Neuronal stem cell (in vitro differentiated cells): ENCODE measurements around the gene TBXA2R.

Source experiments
- DNase-seq: peaks from one replicate; pipeline ENCODE4 v3.0.0-alpha.2; 2013; ENCODE audit warnings: low spot score
- H2AFZ ChIP-seq: one replicate; pipeline ENCODE4 v1.6.1; 2013; ENCODE audit warnings: mild to moderate bottlenecking, low read length, inconsistent platforms
- H2AK5ac ChIP-seq: 2 replicates; pipeline ENCODE4 v1.6.1; 2013; ENCODE audit warnings: low read depth, mild to moderate bottlenecking, inconsistent platforms, low read length, moderate library complexity, mixed read lengths
- H2BK120ac ChIP-seq: 2 replicates; pipeline ENCODE4 v1.6.1; 2013; ENCODE audit warnings: low read depth, mild to moderate bottlenecking, inconsistent platforms, low read length, moderate library complexity, mixed read lengths
- H2BK12ac ChIP-seq: one replicate; pipeline ENCODE4 v1.6.1; 2013; ENCODE audit warnings: low read length, inconsistent platforms
- H2BK15ac ChIP-seq: 2 replicates; pipeline ENCODE4 v1.6.1; 2013; ENCODE audit warnings: mild to moderate bottlenecking, low read length, inconsistent platforms, mixed read lengths
- H2BK5ac ChIP-seq: one replicate; pipeline ENCODE4 v1.6.1; 2013; ENCODE audit warnings: inconsistent platforms, mild to moderate bottlenecking, low read length, moderate library complexity
- H3K14ac ChIP-seq: one replicate; pipeline ENCODE4 v1.6.1; 2013; ENCODE audit warnings: low read length, inconsistent platforms
- H3K18ac ChIP-seq: 2 replicates; pipeline ENCODE4 v1.6.1; 2013; ENCODE audit warnings: low read length, inconsistent platforms
- H3K23ac ChIP-seq: 2 replicates; pipeline ENCODE4 v1.6.1; 2013; ENCODE audit warnings: low read depth, mild to moderate bottlenecking, mixed read lengths, low read length, inconsistent platforms; ENCODE audit not compliant: poor library complexity
- H3K27ac ChIP-seq: replicated peaks from 3 replicates; pipeline ENCODE4 v1.5.1; 2013; ENCODE audit warnings: low read length, inconsistent platforms
- H3K27me3 ChIP-seq, 3 experiments: 2 replicates each; pipeline ENCODE4 v1.6.1; 2013; ENCODE audit warnings: low read length in 3 of 3, mild to moderate bottlenecking in 2 of 3, inconsistent platforms in 1 of 3, low read depth in 1 of 3, mixed read lengths in 1 of 3, moderate library complexity in 1 of 3; ENCODE audit not compliant: control insufficient read depth in 3 of 3, insufficient read depth in 3 of 3
- H3K36me3 ChIP-seq, 2 donors: replicated peaks in 1 of 2; 2 replicates each; pipeline ENCODE4 v1.6.1; 2013; ENCODE audit warnings: low read length in 2 of 2; ENCODE audit not compliant: control insufficient read depth in 2 of 2, insufficient read depth in 2 of 2
- H3K4ac ChIP-seq: 2 replicates; pipeline ENCODE4 v1.6.1; 2013; ENCODE audit warnings: inconsistent platforms, mild to moderate bottlenecking, low read length, moderate library complexity
- H3K4me1 ChIP-seq, 2 donors: 1 replicate in 1 of 2; 2 replicates in 1 of 2; pipeline ENCODE4 v1.6.1; 2013; ENCODE audit warnings: low read length in 2 of 2, low read depth in 1 of 2; ENCODE audit not compliant: control insufficient read depth in 2 of 2, insufficient read depth in 1 of 2
- H3K4me2 ChIP-seq: one replicate; pipeline ENCODE4 v1.6.1; 2013; ENCODE audit warnings: mild to moderate bottlenecking, low read length, inconsistent platforms; ENCODE audit not compliant: insufficient read depth, poor library complexity, severe bottlenecking
- H3K4me3 ChIP-seq, 2 donors: 2 replicates each; pipeline ENCODE4 v1.5.1; 2013; ENCODE audit warnings: low read length in 2 of 2, mild to moderate bottlenecking in 2 of 2, inconsistent platforms in 1 of 2, moderate library complexity in 1 of 2
- H3K79me1 ChIP-seq: one replicate; pipeline ENCODE4 v1.6.1; 2013; ENCODE audit warnings: low read depth, mild to moderate bottlenecking, inconsistent platforms, low read length, moderate library complexity
- H3K9ac ChIP-seq: one replicate; pipeline ENCODE4 v1.6.1; 2013; ENCODE audit warnings: mild to moderate bottlenecking, low read depth, low read length, inconsistent platforms; ENCODE audit not compliant: poor library complexity
- H3K9me3 ChIP-seq, 2 donors: replicated peaks in 1 of 2; 2 replicates each; pipeline versions ENCODE3 to v1.6.1; 2013; ENCODE audit warnings: low read length in 2 of 2, mild to moderate bottlenecking in 2 of 2, inconsistent platforms in 1 of 2, low read depth in 1 of 2, mixed read lengths in 1 of 2, moderate library complexity in 1 of 2; ENCODE audit not compliant: control insufficient read depth in 2 of 2, insufficient read depth in 1 of 2
- H4K8ac ChIP-seq: one replicate; pipeline ENCODE4 v1.6.1; 2013; ENCODE audit warnings: low read depth, mild to moderate bottlenecking, inconsistent platforms, low read length, moderate library complexity
- H4K91ac ChIP-seq: one replicate; pipeline ENCODE4 v1.6.1; 2013; ENCODE audit warnings: low read length, low read depth, mild to moderate bottlenecking, inconsistent platforms; ENCODE audit not compliant: poor library complexity
- WGBS, 2 donors: extraction: QIAGEN DNeasy Blood & Tissue Kit; methylation state at CpG; one replicate each; pipeline ENCODE4 v1.1.7; 2013; ENCODE audit warnings: missing lambda C conversion rate in 2 of 2, mixed read lengths in 1 of 2; ENCODE audit not compliant: insufficient read length in 2 of 2, insufficient replicate concordance in 1 of 2; ENCODE audit errors: extremely low coverage in 2 of 2; 5-methylcytosine and 5-hydroxymethylcytosine counted together

The TBXA2R gene

DNA sequence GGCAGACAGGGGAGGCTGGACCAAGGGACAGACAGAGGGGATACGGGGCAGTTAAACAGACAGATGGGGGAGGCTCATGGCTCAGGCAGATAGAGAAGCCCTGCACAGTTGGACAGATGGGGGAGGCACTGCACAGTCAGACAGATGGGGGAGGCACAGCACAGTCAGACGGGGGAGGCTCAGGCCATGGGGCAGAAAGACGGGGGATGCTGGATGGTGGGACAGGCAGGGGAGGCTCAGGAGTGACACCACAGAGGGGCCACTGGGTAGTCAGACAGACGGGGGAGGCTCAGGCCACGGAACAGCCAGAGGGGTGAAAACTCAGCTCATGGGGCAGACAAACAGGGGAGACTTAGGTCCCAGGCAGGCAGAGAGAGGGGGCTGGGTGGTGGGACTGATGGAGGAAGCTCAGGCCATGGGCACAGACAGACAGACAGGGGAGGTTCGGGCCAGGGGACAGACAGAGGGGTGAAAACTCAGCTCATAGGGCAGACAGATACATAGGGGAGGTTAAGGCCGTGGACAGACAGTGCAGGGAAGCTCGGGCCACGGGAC, 50.2 kb downstream of the TBXA2R start:
- peak overlapping the region; percentile 37 for H3K4ac ChIP-seq
- H3K9me3 ChIP-seq = no peaks in the 10 kb centered on the region
- peak overlapping the region; percentile 75 for H2BK5ac ChIP-seq
- H2AFZ ChIP-seq = peak overlapping the region; percentile 99
- no peaks in the 10 kb centered on the region for H3K27me3 ChIP-seq
- peak overlapping the region; percentile 4 for H3K18ac ChIP-seq
- H3K23ac ChIP-seq = peak overlapping the region; percentile 99
- H3K4me3 ChIP-seq = peak overlapping the region; percentile 99
- H3K14ac ChIP-seq = peak overlapping the region; percentile 4
- H2BK120ac ChIP-seq = no peak overlapping the region
- H3K4me2 ChIP-seq = peak overlapping the region; percentile 94
- peak overlapping the region; percentile 86 for H2AK5ac ChIP-seq
- H3K27ac ChIP-seq = no peak overlapping the region
- H4K91ac ChIP-seq = no peak overlapping the region
- H2BK12ac ChIP-seq = no peak overlapping the region
- no peaks in the 10 kb centered on the region for H3K36me3 ChIP-seq
- H4K8ac ChIP-seq = no peak overlapping the region
- no CpG with 5 or more reads among the region's 9 CpGs for WGBS, 2 donors
- no peak for DNase-seq
- H3K4me1 ChIP-seq = peaks cover 6 to 10% of the 10 kb centered on the region in 2 donors
- peak overlapping the region; percentile 49 for H2BK15ac ChIP-seq
- peaks cover 14% of the 10 kb centered on the region for H3K79me1 ChIP-seq
- H3K9ac ChIP-seq = peak overlapping the region; percentile 21

DNA sequence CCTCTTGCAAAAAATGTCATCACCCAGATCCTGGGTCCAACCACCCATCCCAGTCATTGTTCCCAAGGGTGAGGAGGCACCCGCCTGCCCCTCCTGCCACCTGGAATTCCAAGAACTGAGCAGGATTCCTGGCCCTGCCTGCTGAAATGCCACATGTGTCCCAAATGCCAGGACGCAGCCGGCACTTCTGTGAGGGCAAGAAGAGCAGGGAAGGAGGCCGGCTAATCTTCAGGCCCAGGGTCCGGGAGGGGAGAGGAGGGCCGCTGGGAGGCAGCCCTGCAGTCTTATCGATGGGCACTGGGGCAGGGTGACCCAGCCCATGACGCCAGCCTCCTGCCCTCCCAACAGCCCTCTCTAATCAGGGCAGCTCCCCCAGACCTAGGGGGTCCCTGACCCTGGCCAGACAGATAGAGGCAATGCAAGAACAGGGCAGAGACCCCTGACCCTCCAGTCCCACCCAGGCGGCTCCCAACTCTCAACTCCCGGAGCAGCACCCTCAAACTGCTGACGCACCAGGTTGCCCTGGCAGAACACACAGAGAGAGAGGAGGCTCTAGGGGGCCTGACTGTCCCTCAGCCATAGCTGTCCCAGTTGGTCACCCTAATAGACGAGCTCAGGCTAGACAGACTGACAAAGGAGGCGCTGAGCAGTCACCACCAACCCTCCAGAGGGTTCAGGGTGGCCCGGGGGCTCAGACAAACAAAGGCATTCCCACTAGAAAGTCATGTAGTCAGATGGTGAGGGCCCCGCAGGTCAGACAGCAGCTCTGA, 50.8 kb downstream of the TBXA2R start:
- Histone ChIP-seq H3K4me3 (peak overlapping the region in 1 of 2 donors; percentile 99), H2AK5ac (peak overlapping the region; percentile 35), H2BK15ac (peak overlapping the region; percentile 49), H3K9me3 (no peaks in the 10 kb centered on the region), H3K4ac (peak overlapping the region; percentile 37), H3K79me1 (peaks cover 18% of the 10 kb centered on the region), H3K27ac (no peak overlapping the region), H3K23ac (peak overlapping the region; percentile 99), H2BK5ac (no peak overlapping the region), H2BK120ac (no peak overlapping the region), H4K91ac (no peak overlapping the region), H3K14ac (peak overlapping the region; percentile 4), H2AFZ (no peak overlapping the region), H3K9ac (peak overlapping the region; percentile 74), H3K27me3 (no peaks in the 10 kb centered on the region), H3K36me3 (peaks cover 0 to 3% of the 10 kb centered on the region in 2 donors), H3K4me2 (no peak overlapping the region), H3K18ac (no peak overlapping the region), H2BK12ac (no peak overlapping the region), H4K8ac (no peak overlapping the region), H3K4me1 (peaks cover 6 to 10% of the 10 kb centered on the region in 2 donors)
- no peak for DNase-seq
- no CpG with 5 or more reads among the region's 15 CpGs for WGBS, 2 donors

DNA sequence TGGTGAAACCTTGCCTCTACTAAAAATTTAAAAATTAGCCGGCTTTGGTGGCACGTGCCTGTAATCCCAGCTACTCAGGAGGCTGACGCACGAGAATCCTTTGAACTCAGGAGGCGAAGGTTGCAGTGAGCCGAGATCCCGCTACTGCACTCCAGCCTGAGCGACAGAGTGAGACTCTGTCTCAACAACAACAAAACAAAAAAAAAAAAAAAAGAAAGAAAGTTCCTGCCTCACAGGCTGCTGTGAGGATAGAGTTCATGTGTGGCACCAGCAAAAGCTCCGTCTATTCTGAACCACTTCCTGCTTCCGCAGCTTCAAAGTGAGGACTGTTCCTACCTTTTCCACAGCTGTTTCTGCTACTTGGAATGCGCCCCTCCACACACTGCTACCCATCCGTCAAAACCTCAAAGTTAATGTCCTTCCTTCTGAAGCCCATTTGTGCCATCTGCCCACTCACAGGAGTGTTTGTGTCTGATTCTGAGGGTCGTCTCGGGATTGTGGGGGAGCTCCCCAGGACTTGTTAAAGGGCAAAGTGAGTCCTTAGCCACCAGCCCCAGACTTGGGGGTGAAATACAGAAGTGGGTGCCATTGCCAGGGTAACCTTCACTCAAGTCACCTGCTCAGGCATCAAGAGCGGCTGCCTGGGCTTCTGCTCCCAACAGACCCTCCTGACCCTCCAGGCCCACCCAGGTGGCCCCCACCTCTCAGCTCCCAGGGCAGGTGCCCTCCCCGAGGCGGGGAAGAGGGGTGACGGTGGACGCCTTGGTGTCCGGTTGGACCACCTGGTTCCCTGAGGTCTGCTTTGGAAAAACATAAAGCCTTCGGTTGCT, 52.2 kb downstream of the TBXA2R start:
- Histone ChIP-seq H2BK5ac (no peak overlapping the region), H2BK15ac (no peak overlapping the region), H3K79me1 (peaks cover 19% of the 10 kb centered on the region)

DNA sequence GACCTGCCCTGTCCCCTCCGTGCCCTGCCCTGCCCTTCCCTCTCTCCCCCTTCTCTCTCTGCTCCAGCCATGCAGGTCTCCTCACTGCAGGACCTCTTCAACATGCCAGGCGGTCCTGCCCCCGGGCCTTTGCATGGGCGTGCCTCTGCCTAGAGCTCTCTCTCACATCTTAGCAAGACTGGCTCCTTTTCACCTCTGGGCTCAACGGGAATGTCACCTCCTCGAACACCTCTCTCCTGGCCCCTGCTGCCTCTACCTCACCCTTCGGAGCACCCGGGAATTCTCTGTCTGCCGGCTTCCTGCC, 54.9 kb downstream of the TBXA2R start:
- H2BK120ac ChIP-seq = no peak overlapping the region
- peaks cover 6 to 9% of the 10 kb centered on the region in 2 donors for H3K4me1 ChIP-seq
- DNase-seq = no peak
- H4K8ac ChIP-seq = no peak overlapping the region
- no peak overlapping the region for H3K4ac ChIP-seq
- peaks cover 20% of the 10 kb centered on the region for H3K79me1 ChIP-seq
- no peak overlapping the region for H2BK5ac ChIP-seq
- H2BK12ac ChIP-seq = no peak overlapping the region
- H3K4me3 ChIP-seq = no peak overlapping the region
- no peak overlapping the region for H3K4me2 ChIP-seq
- no peak overlapping the region for H4K91ac ChIP-seq
- H3K9me3 ChIP-seq = no peaks in the 10 kb centered on the region
- H3K23ac ChIP-seq = no peak overlapping the region
- H3K14ac ChIP-seq = no peak overlapping the region
- no peak overlapping the region for H2AK5ac ChIP-seq
- no peak overlapping the region for H2BK15ac ChIP-seq
- H3K27me3 ChIP-seq = no peaks in the 10 kb centered on the region
- WGBS, 2 donors = no CpG with 5 or more reads among the region's 9 CpGs
- H2AFZ ChIP-seq = no peak overlapping the region
- peaks cover 7 to 15% of the 10 kb centered on the region in 2 donors for H3K36me3 ChIP-seq
- no peak overlapping the region for H3K9ac ChIP-seq
- no peak overlapping the region for H3K27ac ChIP-seq
- no peak overlapping the region for H3K18ac ChIP-seq

More for the DNA sequence above, 52.2 kb downstream of the TBXA2R start:
- no CpG with 5 or more reads among the region's 21 CpGs for WGBS, 2 donors
- peaks cover 6 to 10% of the 10 kb centered on the region in 2 donors for H3K4me1 ChIP-seq
- no peak overlapping the region for H2BK120ac ChIP-seq
- H4K8ac ChIP-seq = no peak overlapping the region
- H4K91ac ChIP-seq = no peak overlapping the region
- H3K27ac ChIP-seq = no peak overlapping the region
- H2BK12ac ChIP-seq = no peak overlapping the region
- H3K4me2 ChIP-seq = no peak overlapping the region
- H3K27me3 ChIP-seq = no peaks in the 10 kb centered on the region
- H3K4me3 ChIP-seq = no peak overlapping the region
- H3K18ac ChIP-seq = no peak overlapping the region
- peaks cover 0 to 3% of the 10 kb centered on the region in 2 donors for H3K36me3 ChIP-seq
- DNase-seq = no peak
- no peak overlapping the region for H2AFZ ChIP-seq
- no peak overlapping the region for H3K14ac ChIP-seq
- H3K9me3 ChIP-seq = no peaks in the 10 kb centered on the region
- H2AK5ac ChIP-seq = no peak overlapping the region
- no peak overlapping the region for H3K4ac ChIP-seq
- H3K23ac ChIP-seq = no peak overlapping the region
- H3K9ac ChIP-seq = no peak overlapping the region
